CD4-positive, alpha-beta memory T cell (primary cell): ENCODE results near the gene FCN1. TPM values are rescaled to one million over a fixed set of nuclear protein-coding genes. Genes with fewer than 3 reads are reported as not detected.

Experiments
- CTCF ChIA-PET: fragments of 350-600 bp; sonication (Branson Sonifier 250); formaldehyde crosslinking; loops from one replicate; lab custom pipeline; 2021; ENCODE audit warnings: inconsistent platforms; ENCODE audit not compliant: partially characterized antibody; lab: Charles Lee
- POLR2A ChIA-PET: fragments of 350-600 bp; sonication (Branson Sonifier 250); formaldehyde crosslinking; loops from one replicate; lab custom pipeline; 2021; ENCODE audit not compliant: partially characterized antibody; lab: Charles Lee
- DNase-seq, 5 donors: peaks; one replicate each; pipeline versions ENCODE4 v3.0.0 to v3.0.0-alpha.2; 2020 to 2022; ENCODE audit warnings: mixed read lengths in 1 of 5
- H3K27ac ChIP-seq: one replicate; pipeline ENCODE4 v1.7.0; 2013; ENCODE audit warnings: low read depth, low read length
- H3K27me3 ChIP-seq: 2 replicates; pipeline ENCODE4 v1.7.0; 2013; ENCODE audit warnings: mild to moderate bottlenecking, low read length, moderate library complexity; ENCODE audit not compliant: insufficient read depth
- H3K36me3 ChIP-seq: 2 replicates; pipeline ENCODE4 v1.7.0; 2013; ENCODE audit warnings: mild to moderate bottlenecking, low read length, moderate library complexity; ENCODE audit not compliant: insufficient read depth
- H3K4me1 ChIP-seq: 2 replicates; pipeline ENCODE4 v1.7.0; 2013; ENCODE audit warnings: mild to moderate bottlenecking, low read length, moderate library complexity; ENCODE audit not compliant: insufficient read depth
- H3K4me3 ChIP-seq, 2 donors: one replicate each; pipeline ENCODE4 v1.7.0; 2013; ENCODE audit warnings: low read length in 2 of 2, mild to moderate bottlenecking in 1 of 2
- H3K9me3 ChIP-seq, 2 donors: one replicate each; pipeline ENCODE4 v1.7.0; 2013; ENCODE audit warnings: low read length in 2 of 2, control low read depth in 1 of 2; ENCODE audit not compliant: control insufficient read depth in 1 of 2
- H3K27ac Mint-ChIP-seq, 7 donors: one replicate each; pipeline ENCODE4 v1.8.0; 2020 to 2021; ENCODE audit warnings: mixed read lengths in 7 of 7, mild to moderate bottlenecking in 6 of 7, inconsistent platforms in 3 of 7, moderate library complexity in 3 of 7
- H3K27me3 Mint-ChIP-seq, 2 donors: one replicate each; pipeline ENCODE4 v1.8.0; 2020 to 2021; ENCODE audit warnings: mixed read lengths in 2 of 2
- H3K36me3 Mint-ChIP-seq, 2 donors: one replicate each; pipeline ENCODE4 v1.8.0; 2020 to 2021; ENCODE audit warnings: mixed read lengths in 2 of 2, inconsistent platforms in 1 of 2, mild to moderate bottlenecking in 1 of 2
- H3K4me1 Mint-ChIP-seq, 4 donors: one replicate each; pipeline ENCODE4 v1.8.0; 2020 to 2021; ENCODE audit warnings: mixed read lengths in 4 of 4, mild to moderate bottlenecking in 1 of 4
- H3K4me3 Mint-ChIP-seq, 8 donors: one replicate each; pipeline ENCODE4 v1.8.0; 2020 to 2021; ENCODE audit warnings: mixed read lengths in 8 of 8, mild to moderate bottlenecking in 7 of 8, moderate library complexity in 6 of 8, inconsistent platforms in 3 of 8
- H3K9me3 Mint-ChIP-seq, 8 donors: one replicate each; pipeline ENCODE4 v1.8.0; 2020 to 2021; ENCODE audit warnings: mixed read lengths in 8 of 8, mild to moderate bottlenecking in 5 of 8, inconsistent platforms in 3 of 8, moderate library complexity in 1 of 8
- intact Hi-C: fragments of 100-400 bp; cut with micrococcal nuclease; formaldehyde crosslinking; loops from one replicate; pipeline ENCODE4 v1.15.1; 2023
- polyA plus RNA-seq, 2 donors: library from polyadenylated mRNA; unstranded; fragments of 300-500 nt; fragmentation: Illumina TruSeq; gene quantifications; one replicate each; pipeline ENCODE4 v1.2.3, GENCODE V29; 2021
- total RNA-seq, 2 experiments: library from RNA; stranded (reverse); gene quantifications; one replicate each; pipeline ENCODE4 v1.2.3, GENCODE V29; 2021

Gene FCN1
- total and polyA plus RNA-seq, 4 experiments from 2014 or later, result 0.48 to 4.6 (median 2.5) TPM

GRCh38 chr9:134887219-134887618 is 30.5 kb downstream of the FCN1 start:
- Mint-ChIP-seq H3K4me1 (no peaks in the 10 kb centered on the region), H3K4me3 (no peak overlapping the region), H3K9me3 (no peaks in the 10 kb centered on the region), H3K27me3 (peaks cover 1 to 18% of the 10 kb centered on the region in 2 donors), H3K36me3 (no peaks in the 10 kb centered on the region), H3K27ac (no peak overlapping the region)
- DNase-seq, result no peak
- no peaks in the 10 kb centered on the region for H3K27me3 ChIP-seq
- H3K4me1 ChIP-seq, result no peaks in the 10 kb centered on the region
- intact Hi-C loops, result no loop called here
- no peak overlapping the region for H3K27ac ChIP-seq
- ChIA-PET POLR2A (no interaction called here), CTCF (no interaction called here)
- no peaks in the 10 kb centered on the region for H3K9me3 ChIP-seq
- no peak overlapping the region for H3K4me3 ChIP-seq
- H3K36me3 ChIP-seq, result no peaks in the 10 kb centered on the region

GRCh38 chr9:134886413-134886913 is 31.2 kb downstream of the FCN1 start:
- intact Hi-C loops, result no loop called here
- H3K4me3 ChIP-seq, result no peak overlapping the region
- H3K36me3 ChIP-seq, result no peaks in the 10 kb centered on the region
- no peaks in the 10 kb centered on the region for H3K4me1 ChIP-seq
- POLR2A ChIA-PET, result interaction anchor here (0.8 kb wide), 1 partner anchor 12 kb away, joined by 3 read pairs; no protein-coding TSS in a partner anchor
- peaks cover 0 to 17% of the 10 kb centered on the region in 2 donors for H3K27me3 Mint-ChIP-seq
- H3K27ac Mint-ChIP-seq, result no peak overlapping the region
- no peak overlapping the region for H3K4me3 Mint-ChIP-seq
- H3K4me1 Mint-ChIP-seq, result no peaks in the 10 kb centered on the region
- CTCF ChIA-PET, result no interaction called here
- no peak for DNase-seq
- H3K9me3 Mint-ChIP-seq, result no peaks in the 10 kb centered on the region
- no peaks in the 10 kb centered on the region for H3K36me3 Mint-ChIP-seq
- H3K27ac ChIP-seq, result no peak overlapping the region
- no peaks in the 10 kb centered on the region for H3K27me3 ChIP-seq
- no peaks in the 10 kb centered on the region for H3K9me3 ChIP-seq

GRCh38 chr9:134885679-134886412 is 31.9 kb downstream of the FCN1 start:
- no peak overlapping the region for H3K4me3 ChIP-seq
- Mint-ChIP-seq H3K9me3 (no peaks in the 10 kb centered on the region), H3K4me1 (no peaks in the 10 kb centered on the region), H3K27ac (no peak overlapping the region), H3K4me3 (no peak overlapping the region), H3K27me3 (peaks cover 0 to 13% of the 10 kb centered on the region in 2 donors), H3K36me3 (no peaks in the 10 kb centered on the region)
- no peaks in the 10 kb centered on the region for H3K36me3 ChIP-seq
- intact Hi-C loops, result no loop called here
- H3K27me3 ChIP-seq, result no peaks in the 10 kb centered on the region
- CTCF ChIA-PET, result no interaction called here
- POLR2A ChIA-PET, result interaction anchor here (0.8 kb wide), 1 partner anchor 12 kb away, joined by 3 read pairs; no protein-coding TSS in a partner anchor
- H3K9me3 ChIP-seq, result no peaks in the 10 kb centered on the region
- no peak for DNase-seq
- no peaks in the 10 kb centered on the region for H3K4me1 ChIP-seq
- no peak overlapping the region for H3K27ac ChIP-seq

GRCh38 chr9:134885001-134885678 is 32.6 kb downstream of the FCN1 start:
- H3K9me3 Mint-ChIP-seq, result no peaks in the 10 kb centered on the region
- no peak for DNase-seq
- H3K4me1 Mint-ChIP-seq, result no peaks in the 10 kb centered on the region

GRCh38 chr9:134884492-134884891 is 33.2 kb downstream of the FCN1 start:
- H3K36me3 Mint-ChIP-seq, result no peaks in the 10 kb centered on the region
- no peak overlapping the region for H3K4me3 Mint-ChIP-seq
- CTCF ChIA-PET, result no interaction called here

More at GRCh38 chr9:134885001-134885678, 32.6 kb downstream of the FCN1 start:
- Histone ChIP-seq H3K27ac (no peak overlapping the region), H3K4me3 (no peak overlapping the region), H3K27me3 (no peaks in the 10 kb centered on the region), H3K36me3 (no peaks in the 10 kb centered on the region), H3K9me3 (no peaks in the 10 kb centered on the region), H3K4me1 (no peaks in the 10 kb centered on the region)
- no peaks in the 10 kb centered on the region for H3K36me3 Mint-ChIP-seq
- peaks cover 0 to 12% of the 10 kb centered on the region in 2 donors for H3K27me3 Mint-ChIP-seq
- ChIA-PET POLR2A (no interaction called here), CTCF (no interaction called here)
- intact Hi-C loops, result no loop called here
- no peak overlapping the region for H3K4me3 Mint-ChIP-seq
- H3K27ac Mint-ChIP-seq, result no peak overlapping the region

GRCh38 chr9:134883040-134883782 is 34.5 kb downstream of the FCN1 start:
- Histone ChIP-seq H3K27ac (no peak overlapping the region), H3K4me3 (no peak overlapping the region), H3K27me3 (no peaks in the 10 kb centered on the region), H3K4me1 (no peaks in the 10 kb centered on the region), H3K36me3 (no peaks in the 10 kb centered on the region), H3K9me3 (no peaks in the 10 kb centered on the region)
- DNase-seq, result no peak
- no peaks in the 10 kb centered on the region for H3K4me1 Mint-ChIP-seq
- H3K27ac Mint-ChIP-seq, result no peak overlapping the region
- H3K9me3 Mint-ChIP-seq, result no peaks in the 10 kb centered on the region
- CTCF ChIA-PET, result no interaction called here
- peaks cover 0 to 10% of the 10 kb centered on the region in 2 donors for H3K27me3 Mint-ChIP-seq
- intact Hi-C loops, result no loop called here
- POLR2A ChIA-PET, result no interaction called here
- no peak overlapping the region for H3K4me3 Mint-ChIP-seq
- H3K36me3 Mint-ChIP-seq, result no peaks in the 10 kb centered on the region

More at GRCh38 chr9:134884492-134884891, 33.2 kb downstream of the FCN1 start:
- Histone ChIP-seq H3K36me3 (no peaks in the 10 kb centered on the region), H3K27ac (no peak overlapping the region), H3K9me3 (no peaks in the 10 kb centered on the region), H3K4me3 (no peak overlapping the region), H3K4me1 (no peaks in the 10 kb centered on the region), H3K27me3 (no peaks in the 10 kb centered on the region)
- Mint-ChIP-seq H3K9me3 (no peaks in the 10 kb centered on the region), H3K27me3 (peaks cover 0 to 12% of the 10 kb centered on the region in 2 donors), H3K4me1 (no peaks in the 10 kb centered on the region), H3K27ac (no peak overlapping the region)
- intact Hi-C loops, result no loop called here
- POLR2A ChIA-PET, result no interaction called here
- DNase-seq, result no peak

- intact Hi-C loops, result no loop called here
- Mint-ChIP-seq H3K27me3 (peaks cover 0 to 13% of the 10 kb centered on the region in 2 donors), H3K4me3 (no peak overlapping the region), H3K4me1 (no peaks in the 10 kb centered on the region), H3K27ac (no peak overlapping the region), H3K36me3 (no peaks in the 10 kb centered on the region), H3K9me3 (no peaks in the 10 kb centered on the region)
- ChIA-PET CTCF (no interaction called here), POLR2A (no interaction called here)
- Histone ChIP-seq H3K36me3 (no peaks in the 10 kb centered on the region), H3K4me3 (no peak overlapping the region), H3K27ac (no peak overlapping the region), H3K27me3 (no peaks in the 10 kb centered on the region), H3K9me3 (no peaks in the 10 kb centered on the region), H3K4me1 (no peaks in the 10 kb centered on the region)
- DNase-seq, result no peak
Observed at GRCh38 chr9:134882204-134882785, 35.4 kb downstream of the FCN1 start.
